CD4-positive, alpha-beta memory T cell (primary cell): ENCODE results near the gene LIMK1. TPM values are rescaled to one million over a fixed set of nuclear protein-coding genes. Genes with fewer than 3 reads are reported as not detected.
A peak's percentile ranks its signal among the peaks of the same experiment; 100 is the strongest.

Experiments used
- CTCF ChIA-PET: fragments of 350-600 bp; sonication (Branson Sonifier 250); formaldehyde crosslinking; loops from one replicate; lab custom pipeline; 2021; ENCODE audit warnings: inconsistent platforms; ENCODE audit not compliant: partially characterized antibody; lab: Charles Lee
- POLR2A ChIA-PET: fragments of 350-600 bp; sonication (Branson Sonifier 250); formaldehyde crosslinking; loops from one replicate; lab custom pipeline; 2021; ENCODE audit not compliant: partially characterized antibody; lab: Charles Lee
- DNase-seq, 5 donors: peaks; one replicate each; pipeline versions ENCODE4 v3.0.0 to v3.0.0-alpha.2; 2020 to 2022; ENCODE audit warnings: mixed read lengths in 1 of 5
- H3K27ac ChIP-seq: one replicate; pipeline ENCODE4 v1.7.0; 2013; ENCODE audit warnings: low read depth, low read length
- H3K27me3 ChIP-seq: 2 replicates; pipeline ENCODE4 v1.7.0; 2013; ENCODE audit warnings: mild to moderate bottlenecking, low read length, moderate library complexity; ENCODE audit not compliant: insufficient read depth
- H3K36me3 ChIP-seq: 2 replicates; pipeline ENCODE4 v1.7.0; 2013; ENCODE audit warnings: mild to moderate bottlenecking, low read length, moderate library complexity; ENCODE audit not compliant: insufficient read depth
- H3K4me1 ChIP-seq: 2 replicates; pipeline ENCODE4 v1.7.0; 2013; ENCODE audit warnings: mild to moderate bottlenecking, low read length, moderate library complexity; ENCODE audit not compliant: insufficient read depth
- H3K4me3 ChIP-seq, 2 donors: one replicate each; pipeline ENCODE4 v1.7.0; 2013; ENCODE audit warnings: low read length in 2 of 2, mild to moderate bottlenecking in 1 of 2
- H3K9me3 ChIP-seq, 2 donors: one replicate each; pipeline ENCODE4 v1.7.0; 2013; ENCODE audit warnings: low read length in 2 of 2, control low read depth in 1 of 2; ENCODE audit not compliant: control insufficient read depth in 1 of 2
- H3K27ac Mint-ChIP-seq, 7 donors: one replicate each; pipeline ENCODE4 v1.8.0; 2020 to 2021; ENCODE audit warnings: mixed read lengths in 7 of 7, mild to moderate bottlenecking in 6 of 7, inconsistent platforms in 3 of 7, moderate library complexity in 3 of 7
- H3K27me3 Mint-ChIP-seq, 2 donors: one replicate each; pipeline ENCODE4 v1.8.0; 2020 to 2021; ENCODE audit warnings: mixed read lengths in 2 of 2
- H3K36me3 Mint-ChIP-seq, 2 donors: one replicate each; pipeline ENCODE4 v1.8.0; 2020 to 2021; ENCODE audit warnings: mixed read lengths in 2 of 2, inconsistent platforms in 1 of 2, mild to moderate bottlenecking in 1 of 2
- H3K4me1 Mint-ChIP-seq, 4 donors: one replicate each; pipeline ENCODE4 v1.8.0; 2020 to 2021; ENCODE audit warnings: mixed read lengths in 4 of 4, mild to moderate bottlenecking in 1 of 4
- H3K4me3 Mint-ChIP-seq, 8 donors: one replicate each; pipeline ENCODE4 v1.8.0; 2020 to 2021; ENCODE audit warnings: mixed read lengths in 8 of 8, mild to moderate bottlenecking in 7 of 8, moderate library complexity in 6 of 8, inconsistent platforms in 3 of 8
- H3K9me3 Mint-ChIP-seq, 8 donors: one replicate each; pipeline ENCODE4 v1.8.0; 2020 to 2021; ENCODE audit warnings: mixed read lengths in 8 of 8, mild to moderate bottlenecking in 5 of 8, inconsistent platforms in 3 of 8, moderate library complexity in 1 of 8
- intact Hi-C: fragments of 100-400 bp; cut with micrococcal nuclease; formaldehyde crosslinking; loops from one replicate; pipeline ENCODE4 v1.15.1; 2023
- polyA plus RNA-seq, 2 donors: library from polyadenylated mRNA; unstranded; fragments of 300-500 nt; fragmentation: Illumina TruSeq; gene quantifications; one replicate each; pipeline ENCODE4 v1.2.3, GENCODE V29; 2021
- total RNA-seq, 2 experiments: library from RNA; stranded (reverse); gene quantifications; one replicate each; pipeline ENCODE4 v1.2.3, GENCODE V29; 2021

LIMK1 gene
- total RNA-seq (10 to 100 TPM; 13.4 to 15.1 TPM), polyA plus RNA-seq (1 to 10 TPM in 1 of 2 donors, under 1 TPM in 1; 0.42 to 4.9 TPM)

DNA sequence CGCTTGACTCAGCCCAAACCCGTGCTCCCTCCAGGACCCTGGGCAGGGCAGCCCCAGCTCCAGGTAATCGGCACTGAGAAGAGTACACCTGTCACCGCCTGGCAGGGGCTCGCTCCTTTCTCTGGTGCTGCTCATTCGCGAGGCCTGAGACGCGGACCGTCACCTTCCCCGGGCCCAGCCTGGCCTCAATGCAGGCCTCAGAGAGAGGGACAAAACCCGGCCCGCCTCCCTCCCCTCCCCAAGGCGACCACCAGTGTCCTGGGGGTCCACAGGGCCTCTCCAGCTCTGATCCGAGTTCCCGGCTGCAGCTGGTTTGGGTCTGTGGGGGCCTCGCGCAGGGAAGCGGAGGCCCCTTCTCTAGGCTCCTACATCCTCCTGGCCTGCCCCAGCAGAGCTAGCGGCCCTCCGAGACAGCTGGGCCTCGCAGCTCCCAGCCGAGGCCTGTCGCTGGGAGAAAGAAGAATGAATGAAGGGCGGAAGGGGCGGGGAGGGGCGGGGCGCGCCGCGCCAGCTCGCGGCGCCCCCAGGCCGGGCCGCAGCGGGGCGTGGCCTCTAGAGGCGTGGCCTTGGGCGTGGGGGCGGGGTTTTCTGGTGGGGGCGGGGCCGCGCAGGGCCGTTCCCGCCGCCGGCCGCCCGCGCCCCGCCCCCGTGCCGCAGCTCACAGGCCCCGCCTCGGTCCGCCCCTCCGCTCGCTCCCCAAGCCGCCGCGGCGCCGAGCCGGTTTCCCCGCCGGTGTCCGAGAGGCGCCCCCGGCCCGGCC is at the start of gene LIMK1:
TSS of gene LIMK1 (plus strand) at position 688 of the 760 bp plus-strand sequence. CDS start 187 bp downstream, outside the sequence.
- peak within 1 kb of the TSS; percentile 42 to 43 for H3K4me3 ChIP-seq
- Mint-ChIP-seq H3K4me3 (peak within 1 kb of the TSS; percentile 75 to 87 (median 82)), H3K27ac (peak within 1 kb of the TSS; percentile 4 to 93 (median 76)), H3K9me3 (no peaks in the 10 kb centered on the region), H3K27me3 (no peaks in the 10 kb centered on the region), H3K4me1 (peaks cover 4 to 15% (median 9%) of the 10 kb centered on the region in 4 donors), H3K36me3 (no peaks in the 10 kb centered on the region)
- H3K9me3 ChIP-seq: no peaks in the 10 kb centered on the region
- CTCF ChIA-PET: interaction anchor here (0.9 to 1.7 kb wide), 2 partner anchors 15 to 16 kb away, joined by 4 to 7 read pairs; no protein-coding TSS in a partner anchor
- intact Hi-C loops: loop anchor here (1.0 kb wide), 2 partner anchors 11 to 91 kb away; partner anchors contain the start of gene EIF4H
- H3K4me1 ChIP-seq: peaks cover 16% of the 10 kb centered on the region
- peak; percentile 78 to 87 (median 83) for DNase-seq
- POLR2A ChIA-PET: interaction anchor here (0.5 to 3.1 kb wide), 8 partner anchors 8 to 314 kb away, joined by 3 to 30 read pairs (median 4); partner anchors contain the start of genes EIF4H and RFC2
- no peaks in the 10 kb centered on the region for H3K36me3 ChIP-seq
- peak within 1 kb of the TSS; percentile 49 for H3K27ac ChIP-seq
- H3K27me3 ChIP-seq: no peaks in the 10 kb centered on the region

DNA sequence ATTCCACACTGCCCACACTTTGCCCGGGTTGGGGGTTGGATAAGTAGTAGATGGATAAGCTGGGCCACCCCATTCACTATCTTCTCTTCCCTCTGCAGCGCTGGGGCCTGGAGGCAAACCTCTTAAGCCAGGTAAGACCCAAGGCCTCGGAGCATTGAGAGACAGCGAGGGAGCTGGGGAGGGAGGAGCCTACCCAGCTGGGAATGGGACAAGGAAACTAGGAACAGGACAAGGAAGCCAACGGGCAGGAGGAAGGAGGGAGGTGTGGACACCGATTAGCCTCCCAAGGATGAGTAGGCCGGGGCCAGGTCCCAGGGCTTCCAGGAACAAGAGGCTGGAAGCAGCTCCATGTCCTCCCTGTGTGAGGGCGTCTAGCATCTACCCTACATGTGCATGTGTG is 46.0 kb upstream of the LIMK1 start:
- H3K4me3 Mint-ChIP-seq: no peak overlapping the region
- POLR2A ChIA-PET: no interaction called here

DNA sequence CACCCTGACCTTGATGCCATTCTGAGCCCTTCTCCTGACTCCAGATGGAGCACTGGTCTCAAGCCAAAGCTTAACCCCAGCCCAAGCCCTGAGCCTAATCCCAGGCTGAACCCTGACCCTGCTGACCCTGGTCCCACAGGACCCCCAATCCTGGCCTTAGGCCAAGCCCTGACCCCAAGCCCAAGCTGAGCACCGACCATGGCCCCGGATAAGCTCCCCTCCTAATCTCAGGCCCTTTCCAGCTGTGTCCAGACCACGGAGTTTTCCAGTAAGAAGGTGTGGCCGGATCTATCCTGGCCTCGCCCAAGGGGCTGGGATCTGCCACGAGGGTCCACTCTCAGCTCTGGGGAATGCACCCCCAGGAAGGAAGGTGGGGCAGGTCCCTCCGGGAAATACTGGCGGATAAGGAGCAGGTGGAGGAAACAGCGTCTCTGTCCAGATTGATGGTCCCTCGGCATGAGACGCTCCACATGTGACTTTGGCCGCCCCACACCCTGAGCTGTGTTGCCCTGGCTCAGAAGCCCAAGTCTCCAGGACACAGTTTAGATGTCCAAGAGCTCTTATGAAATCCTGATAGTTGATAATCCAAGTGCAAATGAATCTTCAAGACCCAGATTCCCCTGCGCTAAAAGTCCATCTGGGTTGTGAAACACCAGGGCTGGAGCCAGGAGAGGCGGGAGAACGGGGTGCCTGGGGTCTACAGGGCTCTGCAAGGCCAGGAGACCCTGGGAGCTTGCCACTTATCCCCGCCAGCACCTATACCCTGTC is 45.2 kb upstream of the LIMK1 start:
- ChIA-PET POLR2A (no interaction called here), CTCF (interaction anchor here (3.0 kb wide), 1 partner anchor 12 kb away, joined by 16 read pairs; no protein-coding TSS in a partner anchor)
- Mint-ChIP-seq H3K9me3 (peaks cover 0 to 2% (median 0%) of the 10 kb centered on the region in 8 donors), H3K4me1 (no peaks in the 10 kb centered on the region), H3K27ac (no peak overlapping the region), H3K4me3 (no peak overlapping the region), H3K36me3 (no peaks in the 10 kb centered on the region), H3K27me3 (peaks cover 0 to 2% of the 10 kb centered on the region in 2 donors)
- H3K36me3 ChIP-seq: no peaks in the 10 kb centered on the region
- no peaks in the 10 kb centered on the region for H3K4me1 ChIP-seq
- no peaks in the 10 kb centered on the region for H3K27me3 ChIP-seq
- intact Hi-C loops: no loop called here
- no peak overlapping the region for H3K27ac ChIP-seq
- no peaks in the 10 kb centered on the region for H3K9me3 ChIP-seq
- H3K4me3 ChIP-seq: no peak overlapping the region
- DNase-seq: no peak

More for the DNA sequence above, 46.0 kb upstream of the LIMK1 start:
- Histone ChIP-seq H3K27me3 (no peaks in the 10 kb centered on the region), H3K4me1 (no peaks in the 10 kb centered on the region), H3K4me3 (no peak overlapping the region), H3K27ac (no peak overlapping the region), H3K36me3 (no peaks in the 10 kb centered on the region), H3K9me3 (no peaks in the 10 kb centered on the region)
- Mint-ChIP-seq H3K36me3 (no peaks in the 10 kb centered on the region), H3K27me3 (peaks cover 3 to 6% of the 10 kb centered on the region in 2 donors), H3K4me1 (no peaks in the 10 kb centered on the region), H3K9me3 (peaks cover 0 to 2% (median 0%) of the 10 kb centered on the region in 8 donors), H3K27ac (no peak overlapping the region)
- DNase-seq: no peak
- CTCF ChIA-PET: interaction anchor here (3.0 kb wide), 1 partner anchor 11 kb away, joined by 16 read pairs; no protein-coding TSS in a partner anchor
- intact Hi-C loops: no loop called here

DNA sequence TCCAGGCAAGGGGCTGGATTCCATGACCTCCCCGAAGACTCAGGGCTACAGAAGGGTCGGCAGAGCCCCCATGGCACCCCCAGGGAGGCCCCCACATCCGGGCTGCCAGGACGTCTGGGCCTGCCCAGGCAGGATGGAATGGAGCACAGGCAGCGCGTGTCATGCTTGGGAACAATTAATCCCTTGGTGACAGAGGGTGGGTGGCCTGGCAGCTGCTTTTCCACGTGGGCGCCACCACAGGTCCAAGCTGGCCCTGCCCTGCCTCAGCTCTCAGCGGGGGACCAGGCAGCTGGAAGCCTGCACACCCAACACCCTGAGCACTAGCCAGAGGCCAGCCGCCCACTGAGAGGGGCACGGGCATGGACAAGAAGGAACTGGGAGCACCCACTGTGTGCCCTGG is 44.3 kb upstream of the LIMK1 start:
- ChIA-PET CTCF (interaction anchor here (3.0 kb wide), 1 partner anchor 13 kb away, joined by 16 read pairs; no protein-coding TSS in a partner anchor), POLR2A (no interaction called here)
- no peak for DNase-seq
- no peaks in the 10 kb centered on the region for H3K27me3 ChIP-seq
- no peaks in the 10 kb centered on the region for H3K4me1 Mint-ChIP-seq
- H3K9me3 Mint-ChIP-seq: peaks cover 0 to 2% (median 0%) of the 10 kb centered on the region in 8 donors
- H3K27ac ChIP-seq: no peak overlapping the region
- H3K9me3 ChIP-seq: no peaks in the 10 kb centered on the region
- H3K27ac Mint-ChIP-seq: no peak overlapping the region
- no peaks in the 10 kb centered on the region for H3K36me3 ChIP-seq
- H3K4me1 ChIP-seq: no peaks in the 10 kb centered on the region
- H3K4me3 Mint-ChIP-seq: no peak overlapping the region
- peaks cover 0 to 2% of the 10 kb centered on the region in 2 donors for H3K27me3 Mint-ChIP-seq
- intact Hi-C loops: no loop called here
- H3K4me3 ChIP-seq: no peak overlapping the region
- no peaks in the 10 kb centered on the region for H3K36me3 Mint-ChIP-seq

DNA sequence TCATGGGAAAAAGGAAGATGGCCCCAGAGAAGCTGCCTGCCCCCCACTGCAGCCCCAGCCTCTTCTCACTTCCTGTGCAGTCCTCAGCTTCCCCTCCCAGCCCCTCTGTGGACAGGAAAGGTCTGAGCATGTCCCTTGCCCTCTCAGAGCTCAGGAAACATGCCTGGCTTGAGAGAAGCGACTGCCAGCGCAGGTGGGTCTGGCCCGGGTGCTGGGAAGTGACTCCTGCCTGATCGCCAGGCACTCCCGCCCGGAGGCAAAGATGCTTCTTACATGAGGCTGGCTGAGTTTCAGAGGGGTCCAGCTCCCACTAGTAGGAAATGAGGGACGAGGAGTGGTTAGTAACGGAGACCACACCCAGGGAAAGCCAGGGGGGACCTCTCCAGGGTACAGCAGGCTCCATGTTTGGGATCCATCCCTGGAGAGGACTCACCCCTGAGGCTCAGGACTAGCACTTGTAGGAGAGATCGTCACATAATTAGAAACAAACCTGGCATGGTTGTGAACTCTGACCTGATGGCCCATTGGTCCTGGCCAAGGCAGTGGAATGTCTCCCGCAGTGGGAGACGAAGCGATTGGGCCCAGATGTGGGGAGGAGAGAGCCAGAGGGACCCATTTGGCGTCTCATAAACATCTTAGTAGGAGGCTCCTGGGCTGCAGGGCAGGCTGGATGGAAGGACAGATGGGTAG is 43.4 kb upstream of the LIMK1 start:
- no peaks in the 10 kb centered on the region for H3K36me3 ChIP-seq
- H3K4me1 Mint-ChIP-seq: no peaks in the 10 kb centered on the region
- no peak overlapping the region for H3K27ac ChIP-seq
- no peak overlapping the region for H3K4me3 Mint-ChIP-seq
- H3K27me3 Mint-ChIP-seq: peaks cover 0 to 2% of the 10 kb centered on the region in 2 donors
- POLR2A ChIA-PET: no interaction called here
- intact Hi-C loops: no loop called here
- no peak overlapping the region for H3K4me3 ChIP-seq
- H3K4me1 ChIP-seq: no peaks in the 10 kb centered on the region
- CTCF ChIA-PET: no interaction called here
- no peak overlapping the region for H3K27ac Mint-ChIP-seq
- no peaks in the 10 kb centered on the region for H3K36me3 Mint-ChIP-seq
- no peaks in the 10 kb centered on the region for H3K27me3 ChIP-seq
- peaks cover 0 to 2% (median 0%) of the 10 kb centered on the region in 8 donors for H3K9me3 Mint-ChIP-seq
- H3K9me3 ChIP-seq: no peaks in the 10 kb centered on the region
- DNase-seq: no peak

DNA sequence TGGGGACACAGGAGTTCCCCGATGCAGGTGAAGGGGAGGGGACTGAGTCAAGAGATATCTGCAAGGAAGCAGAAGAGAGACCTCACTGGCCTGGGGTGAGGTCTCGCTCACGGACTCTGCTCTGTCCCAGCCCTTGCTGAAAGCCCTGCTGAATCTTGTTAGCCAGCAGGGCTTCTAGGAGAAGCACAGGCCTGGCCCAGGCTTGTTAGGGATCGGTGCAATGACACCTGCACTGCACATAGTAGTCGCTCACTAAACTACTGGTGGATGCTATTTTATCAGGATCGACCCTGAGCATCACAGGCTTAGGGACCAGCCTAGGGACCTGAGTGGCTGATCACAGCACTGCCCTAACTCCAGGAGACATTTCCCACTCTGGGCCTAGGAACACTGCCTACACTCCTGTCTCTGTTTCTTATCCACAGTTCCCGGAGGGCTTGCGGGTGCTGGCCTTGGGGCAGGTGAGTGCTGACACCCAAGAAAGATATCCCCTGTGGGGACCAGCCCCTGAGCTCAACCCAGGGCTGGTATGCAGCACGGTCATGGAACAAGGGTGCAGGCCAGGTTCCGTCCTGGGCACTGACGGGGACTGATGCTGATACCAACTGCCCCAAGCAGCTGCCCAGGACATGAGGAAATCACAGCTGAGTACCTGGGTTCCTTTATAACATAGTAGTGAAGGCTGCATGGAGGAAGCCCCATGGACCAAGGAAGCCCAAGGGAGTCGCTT is 42.6 kb upstream of the LIMK1 start:
- no peak overlapping the region for H3K4me3 Mint-ChIP-seq
- intact Hi-C loops: no loop called here
- Histone ChIP-seq H3K9me3 (no peaks in the 10 kb centered on the region), H3K4me1 (no peaks in the 10 kb centered on the region), H3K36me3 (no peaks in the 10 kb centered on the region), H3K27me3 (no peaks in the 10 kb centered on the region), H3K4me3 (no peak overlapping the region), H3K27ac (no peak overlapping the region)
- no peak overlapping the region for H3K27ac Mint-ChIP-seq
- no peak for DNase-seq
- H3K27me3 Mint-ChIP-seq: peaks cover 0 to 2% of the 10 kb centered on the region in 2 donors
- H3K9me3 Mint-ChIP-seq: peaks cover 0 to 2% (median 0%) of the 10 kb centered on the region in 8 donors
- ChIA-PET POLR2A (no interaction called here), CTCF (interaction anchor here (1.7 kb wide), 1 partner anchor 15 kb away, joined by 4 read pairs; no protein-coding TSS in a partner anchor)
- H3K4me1 Mint-ChIP-seq: no peaks in the 10 kb centered on the region
- no peaks in the 10 kb centered on the region for H3K36me3 Mint-ChIP-seq
